SK-N-SH treated with all-trans-retinoic acid at 6 μM for 48 hours (cell line): Measurements from ENCODE around the gene CSNK2B.

ENCODE experiments used
- ATAC-seq: fragments of 200-7000 bp; cut with Tn5 transposase; 3 replicates; pipeline ENCODE4 v1.9.1; 2020; ENCODE audit warnings: mild to moderate bottlenecking, moderate library complexity
- ARNTL ChIP-seq: fragments of 450-650 bp; formaldehyde crosslinking; IDR thresholded peaks from 2 replicates; pipeline ENCODE4 v1.5.0; 2020; ENCODE audit warnings: low read depth, mild to moderate bottlenecking, moderate library complexity, borderline replicate concordance
- BACH2 ChIP-seq: fragments of 250-450 bp; sonication (Bioruptor Pico); IDR thresholded peaks from 2 replicates; pipeline ENCODE4 v1.9.0; 2021; ENCODE audit warnings: mild to moderate bottlenecking, borderline replicate concordance
- CSDC2 ChIP-seq: fragments of 250-450 bp; sonication (Bioruptor Pico); IDR thresholded peaks from 2 replicates; pipeline ENCODE4 v1.5.0; 2020; ENCODE audit warnings: mild to moderate bottlenecking, moderate library complexity
- CSRNP3 ChIP-seq: fragments of 250-450 bp; sonication (Bioruptor Pico); IDR thresholded peaks from 2 replicates; pipeline ENCODE4 v1.5.1; 2021; ENCODE audit warnings: mild to moderate bottlenecking, moderate library complexity
- ESRRG ChIP-seq: fragments of 250-450 bp; sonication (Bioruptor Pico); IDR thresholded peaks from 2 replicates; pipeline ENCODE4 v1.6.1; 2021; ENCODE audit warnings: mild to moderate bottlenecking
- GLIS3 ChIP-seq: fragments of 250-450 bp; sonication (Bioruptor Pico); IDR thresholded peaks from 2 replicates; pipeline ENCODE4 v1.5.0; 2020; ENCODE audit warnings: mild to moderate bottlenecking, moderate library complexity
- OSR1 ChIP-seq: fragments of 250-450 bp; sonication (Bioruptor Pico); IDR thresholded peaks from 2 replicates; pipeline ENCODE4 v1.8.0; 2022; ENCODE audit warnings: moderate library complexity, mild to moderate bottlenecking, inconsistent platforms
- PATZ1 ChIP-seq: fragments of 250-450 bp; sonication (Bioruptor Pico); IDR thresholded peaks from 2 replicates; pipeline ENCODE4 v1.8.0; 2020; ENCODE audit warnings: mild to moderate bottlenecking, moderate library complexity, borderline replicate concordance
- POU6F1 ChIP-seq: fragments of 250-450 bp; sonication (Bioruptor Pico); IDR thresholded peaks from 2 replicates; pipeline ENCODE4 v1.8.0; 2021; ENCODE audit warnings: low read depth, mild to moderate bottlenecking, moderate library complexity, borderline replicate concordance
- PPARA ChIP-seq: fragments of 250-450 bp; sonication (Bioruptor Pico); IDR thresholded peaks from 2 replicates; pipeline ENCODE4 v1.5.0; 2020; ENCODE audit warnings: mild to moderate bottlenecking, borderline replicate concordance
- RARB ChIP-seq: fragments of 250-450 bp; sonication (Bioruptor Pico); IDR thresholded peaks from 2 replicates; pipeline ENCODE4 v1.8.0; 2021; ENCODE audit warnings: mild to moderate bottlenecking, moderate library complexity
- SNAI2 ChIP-seq: fragments of 250-450 bp; sonication (Bioruptor Pico); IDR thresholded peaks from 2 replicates; pipeline ENCODE4 v1.5.0; 2020; ENCODE audit warnings: mild to moderate bottlenecking, moderate library complexity
- TCF4 ChIP-seq: fragments of 250-450 bp; sonication (Bioruptor Pico); IDR thresholded peaks from 2 replicates; pipeline ENCODE4 v1.8.0; 2021; ENCODE audit warnings: mild to moderate bottlenecking, moderate library complexity, borderline replicate concordance
- ZC3H10 ChIP-seq: fragments of 250-450 bp; sonication (Bioruptor Pico); IDR thresholded peaks from 2 replicates; pipeline ENCODE4 v1.5.1; 2021; ENCODE audit warnings: mild to moderate bottlenecking, moderate library complexity
- ZFP3 ChIP-seq: fragments of 250-450 bp; sonication (Bioruptor Pico); IDR thresholded peaks from 2 replicates; pipeline ENCODE4 v1.5.0; 2020; ENCODE audit warnings: mild to moderate bottlenecking, moderate library complexity
- ZNF70 ChIP-seq: fragments of 450-650 bp; formaldehyde crosslinking; IDR thresholded peaks from 2 replicates; pipeline ENCODE4 v1.5.0; 2020; ENCODE audit warnings: mild to moderate bottlenecking, moderate library complexity
- ZNF8 ChIP-seq: fragments of 450-650 bp; formaldehyde crosslinking; IDR thresholded peaks from 2 replicates; pipeline ENCODE4 v1.5.0; 2020; ENCODE audit warnings: mild to moderate bottlenecking, moderate library complexity
- TF ChIP-seq, protein P1 (sequence below): fragments of 250-450 bp; sonication (Bioruptor Pico); IDR thresholded peaks from 2 replicates; pipeline ENCODE4 v1.5.0; 2020; ENCODE audit warnings: mild to moderate bottlenecking, moderate library complexity
- TF ChIP-seq, protein P2 (sequence below): fragments of 250-450 bp; sonication (Bioruptor Pico); IDR thresholded peaks from 2 replicates; pipeline ENCODE4 v1.5.1; 2020; ENCODE audit warnings: low read depth, mild to moderate bottlenecking, moderate library complexity

Gene CSNK2B

DNA sequence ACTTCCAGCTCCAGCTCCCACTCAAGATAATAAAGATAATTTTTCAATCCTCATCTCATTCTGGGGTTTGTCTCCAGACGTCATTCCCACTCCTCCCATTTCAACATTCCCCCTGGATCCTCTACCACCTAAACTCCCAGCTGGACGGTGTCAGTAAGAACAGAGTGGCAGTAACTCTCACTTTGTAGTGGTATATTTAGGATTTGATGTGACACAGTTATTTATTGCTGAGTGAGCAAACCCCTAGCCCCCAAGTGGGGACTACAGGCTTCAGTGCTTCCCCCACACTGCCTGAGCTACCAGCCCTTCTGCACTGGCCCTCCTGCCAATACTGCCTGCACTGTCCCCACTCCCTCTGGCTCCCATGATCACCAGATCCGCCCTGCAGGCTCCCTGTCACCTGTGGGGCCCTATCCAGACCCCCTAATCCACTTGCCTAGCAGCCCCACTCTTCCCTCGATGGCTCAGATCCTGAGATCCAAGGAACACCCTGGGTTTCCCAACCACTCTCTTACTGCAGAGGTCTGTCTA is 7.7 kb upstream of the CSNK2B start:
- ATAC-seq: no peak
- TF ChIP-seq OSR1 (CRISPR knock-in tag) (no peak), ZNF8 (no peak), SNAI2 (no peak), ESRRG (CRISPR knock-in tag) (no peak), PATZ1 (no peak), PPARA (no peak), BACH2 (CRISPR knock-in tag) (no peak), TCF4 (no peak), ARNTL (CRISPR knock-in tag) (no peak), ZC3H10 (CRISPR knock-in tag) (no peak), CSDC2 (CRISPR knock-in tag) (no peak), GLIS3 (CRISPR knock-in tag) (no peak)
- TF ChIP-seq, protein P1, sequence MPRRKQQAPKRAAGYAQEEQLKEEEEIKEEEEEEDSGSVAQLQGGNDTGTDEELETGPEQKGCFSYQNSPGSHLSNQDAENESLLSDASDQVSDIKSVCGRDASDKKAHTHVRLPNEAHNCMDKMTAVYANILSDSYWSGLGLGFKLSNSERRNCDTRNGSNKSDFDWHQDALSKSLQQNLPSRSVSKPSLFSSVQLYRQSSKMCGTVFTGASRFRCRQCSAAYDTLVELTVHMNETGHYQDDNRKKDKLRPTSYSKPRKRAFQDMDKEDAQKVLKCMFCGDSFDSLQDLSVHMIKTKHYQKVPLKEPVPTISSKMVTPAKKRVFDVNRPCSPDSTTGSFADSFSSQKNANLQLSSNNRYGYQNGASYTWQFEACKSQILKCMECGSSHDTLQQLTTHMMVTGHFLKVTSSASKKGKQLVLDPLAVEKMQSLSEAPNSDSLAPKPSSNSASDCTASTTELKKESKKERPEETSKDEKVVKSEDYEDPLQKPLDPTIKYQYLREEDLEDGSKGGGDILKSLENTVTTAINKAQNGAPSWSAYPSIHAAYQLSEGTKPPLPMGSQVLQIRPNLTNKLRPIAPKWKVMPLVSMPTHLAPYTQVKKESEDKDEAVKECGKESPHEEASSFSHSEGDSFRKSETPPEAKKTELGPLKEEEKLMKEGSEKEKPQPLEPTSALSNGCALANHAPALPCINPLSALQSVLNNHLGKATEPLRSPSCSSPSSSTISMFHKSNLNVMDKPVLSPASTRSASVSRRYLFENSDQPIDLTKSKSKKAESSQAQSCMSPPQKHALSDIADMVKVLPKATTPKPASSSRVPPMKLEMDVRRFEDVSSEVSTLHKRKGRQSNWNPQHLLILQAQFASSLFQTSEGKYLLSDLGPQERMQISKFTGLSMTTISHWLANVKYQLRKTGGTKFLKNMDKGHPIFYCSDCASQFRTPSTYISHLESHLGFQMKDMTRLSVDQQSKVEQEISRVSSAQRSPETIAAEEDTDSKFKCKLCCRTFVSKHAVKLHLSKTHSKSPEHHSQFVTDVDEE (CRISPR knock-in tag): no peak
- TF ChIP-seq, protein P2, sequence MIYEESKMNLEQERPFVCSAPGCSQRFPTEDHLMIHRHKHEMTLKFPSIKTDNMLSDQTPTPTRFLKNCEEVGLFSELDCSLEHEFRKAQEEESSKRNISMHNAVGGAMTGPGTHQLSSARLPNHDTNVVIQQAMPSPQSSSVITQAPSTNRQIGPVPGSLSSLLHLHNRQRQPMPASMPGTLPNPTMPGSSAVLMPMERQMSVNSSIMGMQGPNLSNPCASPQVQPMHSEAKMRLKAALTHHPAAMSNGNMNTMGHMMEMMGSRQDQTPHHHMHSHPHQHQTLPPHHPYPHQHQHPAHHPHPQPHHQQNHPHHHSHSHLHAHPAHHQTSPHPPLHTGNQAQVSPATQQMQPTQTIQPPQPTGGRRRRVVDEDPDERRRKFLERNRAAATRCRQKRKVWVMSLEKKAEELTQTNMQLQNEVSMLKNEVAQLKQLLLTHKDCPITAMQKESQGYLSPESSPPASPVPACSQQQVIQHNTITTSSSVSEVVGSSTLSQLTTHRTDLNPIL (CRISPR knock-in tag): no peak

DNA sequence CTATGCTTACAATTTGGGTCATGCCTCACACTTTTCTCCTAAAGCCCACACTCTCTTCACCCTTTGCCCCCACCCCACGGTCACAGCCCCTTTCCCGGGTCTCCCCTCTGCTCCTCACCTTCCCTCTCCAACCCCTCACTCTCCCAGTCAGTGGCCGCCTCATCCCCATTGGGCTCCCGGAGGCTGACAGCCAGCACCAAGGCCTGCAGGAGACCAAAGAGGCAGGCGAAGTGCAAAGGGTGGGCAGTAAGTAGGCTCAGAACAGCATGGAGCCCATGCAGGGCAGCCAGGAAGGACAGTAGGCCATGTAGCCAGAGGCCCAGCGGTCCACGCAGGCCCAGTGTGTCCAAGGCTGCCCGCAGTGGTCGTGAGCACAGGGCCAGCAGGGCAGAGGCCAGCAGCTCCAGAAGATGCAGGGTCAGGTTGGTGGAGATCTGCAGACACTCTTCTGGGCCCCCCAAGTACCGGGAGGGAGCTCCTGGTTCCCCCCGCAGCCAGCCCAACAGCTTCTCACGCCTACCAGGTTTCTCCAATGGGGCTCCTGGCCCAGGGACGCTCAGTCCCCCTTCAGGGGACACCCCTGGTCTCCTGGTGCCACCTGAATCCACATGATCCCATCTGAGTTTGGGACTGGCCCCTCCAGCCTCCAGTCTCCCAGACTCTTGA is 6.8 kb upstream of the CSNK2B start:
- ATAC-seq: no peak
- TF ChIP-seq, protein P2 (CRISPR knock-in tag): no peak
- TF ChIP-seq GLIS3 (CRISPR knock-in tag): no peak
- TF ChIP-seq OSR1 (CRISPR knock-in tag): no peak
- no peak for TF ChIP-seq PPARA
- TF ChIP-seq CSDC2 (CRISPR knock-in tag): no peak
- TF ChIP-seq ESRRG (CRISPR knock-in tag): no peak
- TF ChIP-seq ZNF70 (CRISPR knock-in tag): no peak
- TF ChIP-seq CSRNP3 (CRISPR knock-in tag): no peak
- TF ChIP-seq ZC3H10 (CRISPR knock-in tag): no peak
- TF ChIP-seq RARB (CRISPR knock-in tag): no peak
- no peak for TF ChIP-seq SNAI2
- no peak for TF ChIP-seq ZFP3 (CRISPR knock-in tag)
- TF ChIP-seq BACH2 (CRISPR knock-in tag): no peak
- TF ChIP-seq TCF4: no peak
- TF ChIP-seq ZNF8: no peak
- TF ChIP-seq POU6F1 (CRISPR knock-in tag): no peak
- TF ChIP-seq ARNTL (CRISPR knock-in tag): no peak
- TF ChIP-seq, protein P1 (CRISPR knock-in tag): no peak
